ENCODE results near the gene ATP6V0D1.

The ATP6V0D1 gene

GRCh38 chr16:67415872-67416793, 64.8 kb downstream of the ATP6V0D1 start, which contains the start of gene ZDHHC1 (continued):
- peak; percentile 58; the same call in 1 of the 2 replicates for TF ChIP-seq ZNF449 (tag by site-specific recombination; IDR thresholded peaks at IDR 0.05)
- TF ChIP-seq ZNF677 (tag by site-specific recombination; IDR thresholded peaks at IDR 0.05): 0 out of 2 replicates have a peak, but pooled peaks have one; percentile 9
- no peak for TF ChIP-seq ZNF133 (tag by site-specific recombination; IDR thresholded peaks at IDR 0.05)
- no peak for TF ChIP-seq OVOL3 (tag by site-specific recombination; IDR thresholded peaks at IDR 0.05)
- no peak for TF ChIP-seq ZNF214 (tag by site-specific recombination; IDR thresholded peaks at IDR 0.05; ENCODE audit: borderline replicate concordance)
- no peak for TF ChIP-seq ZSCAN4 (tag by site-specific recombination; IDR thresholded peaks at IDR 0.05)
- TF ChIP-seq GLIS1 (tag by site-specific recombination; IDR thresholded peaks at IDR 0.05): 0 out of 2 replicates have a peak, but pooled peaks have one; percentile 9
- TF ChIP-seq KLF8 (tag by site-specific recombination; IDR thresholded peaks at IDR 0.05): peak; percentile 58; the same call in 1 of the 2 replicates
- 0 out of 2 replicates have a peak, but pooled peaks have one; percentile 28 for TF ChIP-seq ZEB2 (tag by site-specific recombination; IDR thresholded peaks at IDR 0.05)
- TF ChIP-seq PATZ1 (tag by site-specific recombination; IDR thresholded peaks at IDR 0.05): peak; percentile 77
- peak; percentile 83 for TF ChIP-seq ZNF580 (tag by site-specific recombination; IDR thresholded peaks at IDR 0.05)
- no peak for TF ChIP-seq ZNF155 (tag by site-specific recombination; IDR thresholded peaks at IDR 0.05)
- TF ChIP-seq ZBTB8A (tag by site-specific recombination; IDR thresholded peaks at IDR 0.05): peak; percentile 47; the same call in 1 of the 2 replicates
- TF ChIP-seq ZSCAN18 (tag by site-specific recombination; IDR thresholded peaks at IDR 0.05): no peak
- TF ChIP-seq KLF16 (tag by site-specific recombination; IDR thresholded peaks at IDR 0.05): 0 out of 2 replicates have a peak, but pooled peaks have one; percentile 65
- TF ChIP-seq ZNF121 (tag by site-specific recombination; IDR thresholded peaks at IDR 0.05): 0 out of 2 replicates have a peak, but pooled peaks have one; percentile 29
- TF ChIP-seq ZNF654 (tag by site-specific recombination; IDR thresholded peaks at IDR 0.05; ENCODE audit: low read depth): no peak
- TF ChIP-seq ZNF660 (tag by site-specific recombination; IDR thresholded peaks at IDR 0.05): peak; percentile 85
- no peak for TF ChIP-seq SP2 (tag by site-specific recombination; IDR thresholded peaks at IDR 0.05)
- no peak for TF ChIP-seq ZNF544 (tag by site-specific recombination; IDR thresholded peaks at IDR 0.05)
- TF ChIP-seq EGR2 (tag by site-specific recombination; IDR thresholded peaks at IDR 0.05; ENCODE audit: low read depth): no peak
- TF ChIP-seq ZXDB (tag by site-specific recombination; IDR thresholded peaks at IDR 0.05): peak; percentile 65
- no peak for TF ChIP-seq ZNF26 (tag by site-specific recombination; IDR thresholded peaks at IDR 0.05)
- TF ChIP-seq ZNF692 (tag by site-specific recombination; IDR thresholded peaks at IDR 0.05): peak; percentile 92
- no peak for TF ChIP-seq ZNF398 (tag by site-specific recombination; IDR thresholded peaks at IDR 0.05)
- TF ChIP-seq ZSCAN23 (tag by site-specific recombination; IDR thresholded peaks at IDR 0.05): no peak
- peak; percentile 17 for TF ChIP-seq KLF1 (tag by site-specific recombination; IDR thresholded peaks at IDR 0.05)
